Colonic mucosa (tissue), 4 donors: ENCODE data around the gene PDXP. TPM values are rescaled to one million over a fixed set of nuclear protein-coding genes. Genes with fewer than 3 reads are reported as not detected.
A peak's percentile ranks its signal among the peaks of the same experiment; 100 is the strongest.

Source experiments
- DNase-seq: peaks from one replicate; pipeline ENCODE4 v3.0.0-alpha.2; 2020
- H3K27ac ChIP-seq: fragments of 200-600 bp; one replicate; pipeline ENCODE4 v1.8.0; 2021
- H3K27me3 ChIP-seq: fragments of 200-600 bp; one replicate; pipeline ENCODE4 v1.8.0; 2021
- H3K36me3 ChIP-seq: fragments of 200-600 bp; one replicate; pipeline ENCODE4 v1.8.0; 2021
- H3K4me1 ChIP-seq: fragments of 200-600 bp; one replicate; pipeline ENCODE4 v1.8.0; 2021; ENCODE audit warnings: mild to moderate bottlenecking
- H3K4me3 ChIP-seq: fragments of 200-600 bp; one replicate; pipeline ENCODE4 v1.8.0; 2021
- H3K9ac ChIP-seq, 2 donors: one replicate each; pipeline ENCODE4 v1.7.0; 2013; ENCODE audit warnings: control low read depth in 2 of 2, low read depth in 2 of 2, low read length in 2 of 2
- H3K9me3 ChIP-seq: fragments of 200-600 bp; one replicate; pipeline ENCODE4 v1.8.0; 2021
- intact Hi-C: fragments of 100-400 bp; cut with DNase I; formaldehyde crosslinking; loops from one replicate; pipeline ENCODE4 v1.14.1; 2022
- total RNA-seq, 2 donors: library from RNA; stranded (reverse); fragmentation: NEBNext Ultra II Directional in 1 of 2; extraction: Animal tissue kit (Norgen Biotek cat#: 25700) in 1 of 2; gene quantifications; one replicate each; pipeline ENCODE4 v1.2.1, GENCODE V29; 2021
- TF ChIP-seq, protein P1 (sequence below): fragments of 200-600 bp; IDR thresholded peaks from one replicate; pipeline ENCODE4 v1.8.0; 2022; ENCODE audit warnings: antibody characterized with exemption, mild to moderate bottlenecking
- donor health status: healthy.
- donor health status: DM: no; HTN: no; CAD: no.
- donor health status: DM: no; HTN: no; CAD: no.

Gene PDXP
- total RNA-seq, 2 donors from 2014 or later: 24.5 to 34.0 TPM

DNA sequence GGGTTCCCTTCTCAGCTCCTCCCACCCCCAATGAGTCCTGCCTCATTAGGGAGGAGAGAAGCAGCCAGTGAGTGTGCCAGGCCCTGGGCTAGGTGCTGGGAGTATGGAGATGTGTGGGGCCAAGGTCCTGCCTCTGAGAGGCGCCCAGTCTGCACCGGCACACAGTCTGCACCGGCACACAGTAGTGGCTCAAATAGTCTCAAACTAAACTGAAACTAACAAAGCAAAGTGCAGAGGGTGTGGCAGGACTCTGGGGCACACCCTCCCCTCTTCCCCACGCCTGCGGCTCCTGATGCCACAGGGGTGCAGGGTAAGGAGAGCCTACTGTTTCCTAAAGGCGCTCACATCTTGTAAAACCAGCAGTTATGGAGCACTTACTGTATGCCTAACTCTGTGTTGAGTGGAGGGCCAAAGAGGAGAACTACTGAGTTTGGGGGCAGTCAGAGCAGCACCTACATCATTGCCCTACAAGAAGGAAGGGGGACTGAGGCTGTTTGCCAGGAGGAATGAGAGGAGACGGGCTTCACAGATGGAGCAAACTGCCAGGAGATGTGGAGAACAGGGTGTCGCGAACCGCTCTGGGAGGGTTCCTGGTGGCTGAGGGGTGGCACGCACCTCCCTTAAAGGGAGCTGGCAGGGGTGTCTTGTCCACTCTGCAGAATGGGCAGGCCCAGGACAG lies 20.0 kb upstream of the PDXP start:
- H3K36me3 ChIP-seq: peaks cover 4% of the 10 kb centered on the region
- DNase-seq: peak; percentile 85
- intact Hi-C loops: no loop called here
- H3K9ac ChIP-seq: peak overlapping the region; percentile 92 to 100
- TF ChIP-seq, protein P1, sequence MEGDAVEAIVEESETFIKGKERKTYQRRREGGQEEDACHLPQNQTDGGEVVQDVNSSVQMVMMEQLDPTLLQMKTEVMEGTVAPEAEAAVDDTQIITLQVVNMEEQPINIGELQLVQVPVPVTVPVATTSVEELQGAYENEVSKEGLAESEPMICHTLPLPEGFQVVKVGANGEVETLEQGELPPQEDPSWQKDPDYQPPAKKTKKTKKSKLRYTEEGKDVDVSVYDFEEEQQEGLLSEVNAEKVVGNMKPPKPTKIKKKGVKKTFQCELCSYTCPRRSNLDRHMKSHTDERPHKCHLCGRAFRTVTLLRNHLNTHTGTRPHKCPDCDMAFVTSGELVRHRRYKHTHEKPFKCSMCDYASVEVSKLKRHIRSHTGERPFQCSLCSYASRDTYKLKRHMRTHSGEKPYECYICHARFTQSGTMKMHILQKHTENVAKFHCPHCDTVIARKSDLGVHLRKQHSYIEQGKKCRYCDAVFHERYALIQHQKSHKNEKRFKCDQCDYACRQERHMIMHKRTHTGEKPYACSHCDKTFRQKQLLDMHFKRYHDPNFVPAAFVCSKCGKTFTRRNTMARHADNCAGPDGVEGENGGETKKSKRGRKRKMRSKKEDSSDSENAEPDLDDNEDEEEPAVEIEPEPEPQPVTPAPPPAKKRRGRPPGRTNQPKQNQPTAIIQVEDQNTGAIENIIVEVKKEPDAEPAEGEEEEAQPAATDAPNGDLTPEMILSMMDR: no peak
- peak overlapping the region; percentile 48 for H3K4me3 ChIP-seq
- no peaks in the 10 kb centered on the region for H3K9me3 ChIP-seq
- peak overlapping the region; percentile 79 for H3K27ac ChIP-seq
- peaks cover 45% of the 10 kb centered on the region for H3K4me1 ChIP-seq
- H3K27me3 ChIP-seq: no peaks in the 10 kb centered on the region

DNA sequence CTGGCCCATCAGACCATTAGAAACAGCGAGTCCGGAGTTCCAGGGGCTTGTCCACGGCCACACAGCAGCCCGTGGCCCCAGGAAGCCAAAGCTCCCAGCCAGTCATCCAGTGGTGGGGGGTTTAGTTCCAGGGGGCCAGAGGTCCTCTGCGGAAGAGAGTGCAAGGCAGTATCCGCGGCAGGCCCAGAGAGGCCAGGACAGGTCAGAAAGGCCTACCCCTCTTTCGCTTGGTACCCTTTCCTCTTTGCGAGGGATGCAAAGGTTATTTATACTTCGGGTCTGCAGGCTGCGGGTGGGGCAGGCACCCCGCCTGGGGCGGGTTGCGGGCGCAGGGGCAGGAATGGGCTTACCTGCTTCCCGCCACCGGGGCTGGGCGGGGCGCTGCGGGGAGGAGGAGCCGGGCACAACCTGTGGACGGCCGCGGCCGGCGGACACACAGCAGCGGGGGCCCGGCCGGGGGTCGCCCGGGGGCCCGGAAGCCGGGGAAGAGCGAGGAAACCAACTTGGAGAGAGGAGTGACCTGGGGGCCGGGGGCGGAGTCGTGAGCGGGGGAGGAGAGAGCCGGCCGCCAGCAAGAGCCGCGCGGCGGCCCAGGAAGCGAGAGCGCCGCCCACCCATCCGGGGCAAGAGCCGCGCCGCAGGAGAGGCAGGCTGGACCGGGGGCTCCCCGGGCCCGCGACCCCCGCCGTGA lies 19.3 kb upstream of the PDXP start, which contains the start of gene SH3BP1:
TSS of gene SH3BP1 (plus strand) at position 600 of the 691 bp plus-strand sequence. CDS start 119 bp downstream, outside the sequence.
- peak; percentile 83 for DNase-seq
- H3K4me1 ChIP-seq: peaks cover 43% of the 10 kb centered on the region
- peak within 1 kb of the TSS; percentile 48 for H3K4me3 ChIP-seq
- H3K27me3 ChIP-seq: no peaks in the 10 kb centered on the region
- intact Hi-C loops: no loop called here
- peak within 1 kb of the TSS; percentile 92 to 100 for H3K9ac ChIP-seq
- H3K27ac ChIP-seq: peak within 1 kb of the TSS; percentile 79
- peaks cover 4% of the 10 kb centered on the region for H3K36me3 ChIP-seq
- TF ChIP-seq, protein P1: no peak
- H3K9me3 ChIP-seq: no peaks in the 10 kb centered on the region

DNA sequence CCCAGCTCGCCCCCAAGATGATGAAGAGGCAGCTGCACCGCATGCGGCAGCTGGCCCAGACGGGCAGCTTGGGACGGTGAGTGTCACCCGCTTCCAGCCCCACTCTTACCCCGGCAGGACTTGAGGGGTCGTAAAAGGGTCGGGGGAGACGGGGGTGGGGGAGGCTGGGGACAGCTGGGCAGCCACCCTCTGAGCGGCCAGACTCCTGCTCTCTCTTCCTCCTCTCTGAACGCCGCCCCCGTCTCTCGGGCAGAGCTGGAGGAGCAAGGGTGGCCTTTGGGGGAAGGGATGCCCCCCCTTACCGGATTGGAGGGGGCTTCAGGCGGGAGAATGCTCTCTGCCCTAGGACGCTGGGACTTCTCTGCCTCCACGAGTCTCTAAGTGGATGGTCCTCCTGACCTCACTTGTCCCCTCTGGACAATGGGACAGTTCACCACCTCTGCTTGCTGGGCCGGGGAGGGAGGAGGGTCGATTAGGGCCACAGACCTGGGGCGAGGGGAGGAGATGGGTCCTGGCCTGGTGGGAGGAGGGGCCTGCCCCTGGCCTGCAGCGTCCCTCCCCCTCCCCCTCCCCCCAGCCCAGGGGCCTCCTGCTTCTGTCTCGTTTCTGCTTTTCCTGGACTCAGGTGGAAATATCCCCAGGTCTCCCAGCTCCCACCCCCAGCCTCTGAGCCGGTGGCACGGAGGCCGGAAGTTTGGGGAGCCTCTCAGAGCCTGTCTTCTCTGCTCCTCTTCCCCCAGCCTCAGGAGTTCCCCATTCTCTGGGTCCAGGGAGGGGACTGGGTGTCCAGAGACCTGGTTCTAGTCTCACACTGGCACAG lies 18.5 kb upstream of the PDXP start:
- Histone ChIP-seq H3K9me3 (no peaks in the 10 kb centered on the region), H3K4me1 (peaks cover 36% of the 10 kb centered on the region), H3K27ac (peak overlapping the region; percentile 79), H3K9ac (peak overlapping the region; percentile 92 to 100), H3K27me3 (no peaks in the 10 kb centered on the region), H3K4me3 (peak overlapping the region; percentile 48), H3K36me3 (peaks cover 10% of the 10 kb centered on the region)
- DNase-seq: no peak
- TF ChIP-seq, protein P1: no peak
- intact Hi-C loops: loop anchor here (5.0 to 10.0 kb wide), 2 partner anchors 42 to 155 kb away; no protein-coding TSS in a partner anchor

DNA sequence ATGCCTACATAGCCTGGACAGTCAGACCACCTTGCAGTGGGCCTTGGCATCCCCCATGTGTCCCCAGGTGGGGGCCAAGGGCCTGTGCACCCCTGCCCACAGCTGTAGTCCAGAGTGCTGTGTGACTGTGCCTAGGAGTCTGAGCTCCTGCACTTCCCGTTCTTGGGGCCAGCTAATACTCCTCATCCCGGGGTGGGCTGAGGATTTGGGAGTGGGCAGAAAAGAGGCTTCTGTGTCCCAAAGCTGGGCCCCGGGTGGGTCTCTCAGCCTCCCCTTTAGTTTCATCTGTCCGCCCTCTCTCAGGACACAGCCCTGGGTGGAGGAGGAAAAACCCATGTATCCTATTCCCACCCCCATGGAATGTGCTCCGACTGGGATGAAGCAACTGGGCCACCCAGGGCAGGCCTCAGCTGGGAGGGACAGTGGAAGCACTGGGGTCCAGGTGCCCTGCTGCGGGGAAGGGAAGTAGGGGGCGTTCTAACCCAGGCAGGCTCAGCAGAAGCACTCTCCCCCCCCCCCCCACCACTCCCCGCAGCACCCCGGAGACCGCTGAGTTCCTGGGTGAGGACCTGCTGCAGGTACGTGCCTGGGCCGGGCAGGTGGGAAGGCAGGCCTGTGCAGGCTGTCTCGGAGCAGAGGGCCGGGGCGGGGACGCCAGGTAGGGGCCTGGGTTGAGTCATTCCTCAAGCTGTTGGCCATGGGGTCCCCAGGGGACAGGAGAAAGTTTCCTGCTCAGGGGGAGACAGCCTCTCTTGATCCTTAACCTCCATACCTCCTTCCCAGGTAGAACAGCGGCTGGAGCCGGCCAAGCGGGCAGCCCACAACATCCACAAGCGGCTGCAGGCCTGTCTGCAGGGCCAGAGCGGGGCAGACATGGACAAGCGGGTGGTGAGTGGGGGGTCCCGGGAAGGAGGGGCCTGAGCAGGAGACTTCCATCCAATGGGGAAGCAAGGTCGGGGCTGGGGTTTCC lies 17.6 kb upstream of the PDXP start:
- Histone ChIP-seq H3K9me3 (no peaks in the 10 kb centered on the region), H3K36me3 (peaks cover 12% of the 10 kb centered on the region), H3K9ac (peak overlapping the region; percentile 80 to 100), H3K4me3 (peak overlapping the region; percentile 48), H3K4me1 (peaks cover 35% of the 10 kb centered on the region), H3K27ac (peak overlapping the region; percentile 79), H3K27me3 (no peaks in the 10 kb centered on the region)
- TF ChIP-seq, protein P1: no peak
- peak; percentile 61 for DNase-seq
- intact Hi-C loops: loop anchor here (5.0 to 10.0 kb wide), 2 partner anchors 41 to 154 kb away; no protein-coding TSS in a partner anchor
